ENCODE data around the gene MADD. TPM values are rescaled to one million over a fixed set of nuclear protein-coding genes. Genes with fewer than 3 reads are reported as not detected.
A peak's percentile ranks its signal among the peaks of the same experiment; 100 is the strongest.

The MADD gene
- total RNA-seq, 1 donor from 2014 or later: 52.3 TPM

DNA sequence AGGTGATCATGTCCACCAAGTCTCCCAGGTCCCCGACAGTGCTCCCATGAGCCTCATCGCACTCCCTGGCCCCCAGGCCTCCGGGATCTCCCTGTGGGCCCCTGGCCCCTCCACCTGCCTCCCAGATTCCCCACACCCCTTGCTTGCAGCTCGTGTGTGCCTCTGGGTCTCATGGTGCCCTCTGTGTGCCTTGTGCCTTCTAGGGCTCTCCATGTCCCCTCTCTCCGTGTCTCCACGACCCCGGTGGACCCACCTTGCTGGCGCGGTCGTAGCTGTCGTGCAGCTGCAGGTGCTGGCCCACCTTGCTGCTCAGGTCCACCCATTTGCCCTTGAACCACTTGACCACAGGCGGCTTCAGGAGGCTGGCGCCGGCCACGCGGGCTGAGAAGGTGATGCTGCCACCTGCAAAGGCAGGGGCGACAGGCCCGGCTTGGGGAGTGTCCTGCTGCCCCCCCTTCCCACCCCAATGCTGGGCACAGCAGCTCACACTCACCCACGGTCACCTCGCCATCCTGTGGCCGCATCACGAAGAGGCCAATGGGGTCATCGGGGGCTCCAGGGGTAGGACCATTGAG lies 79.7 kb downstream of the MADD start:
- intact Hi-C loops (cut with DNase I): loop anchor here (10.0 kb wide), 1 partner anchor 175 kb away; the partner anchor contains the start of gene ARFGAP2
- ATAC-seq (no peak), DNase-seq (ENCODE audit: low spot score) (no peak)

DNA sequence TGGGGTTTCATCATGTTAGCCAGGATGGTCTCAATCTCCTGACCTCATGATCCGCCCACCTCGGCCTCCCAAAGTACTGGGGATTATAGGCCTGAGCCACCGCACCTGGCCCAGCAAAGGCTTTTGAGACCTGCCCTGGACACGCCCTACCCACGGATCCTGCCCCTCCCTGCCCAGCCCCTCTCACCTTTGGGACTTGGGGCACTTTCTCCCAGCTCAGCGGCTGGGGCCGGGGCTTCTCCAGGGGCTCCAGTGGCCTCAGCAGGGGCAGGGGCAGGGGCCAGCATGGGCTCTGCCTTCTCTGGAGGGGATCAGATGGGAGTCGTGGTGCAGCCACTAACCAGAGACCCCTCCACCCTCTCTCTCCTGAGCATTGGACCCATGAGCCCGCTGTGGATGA lies 80.4 kb downstream of the MADD start:
- intact Hi-C loops (cut with DNase I): loop anchor here (10.0 kb wide), 1 partner anchor 176 kb away; the partner anchor contains the start of gene ARFGAP2
- ATAC-seq: no peak
- DNase-seq (ENCODE audit: low spot score): no peak

DNA sequence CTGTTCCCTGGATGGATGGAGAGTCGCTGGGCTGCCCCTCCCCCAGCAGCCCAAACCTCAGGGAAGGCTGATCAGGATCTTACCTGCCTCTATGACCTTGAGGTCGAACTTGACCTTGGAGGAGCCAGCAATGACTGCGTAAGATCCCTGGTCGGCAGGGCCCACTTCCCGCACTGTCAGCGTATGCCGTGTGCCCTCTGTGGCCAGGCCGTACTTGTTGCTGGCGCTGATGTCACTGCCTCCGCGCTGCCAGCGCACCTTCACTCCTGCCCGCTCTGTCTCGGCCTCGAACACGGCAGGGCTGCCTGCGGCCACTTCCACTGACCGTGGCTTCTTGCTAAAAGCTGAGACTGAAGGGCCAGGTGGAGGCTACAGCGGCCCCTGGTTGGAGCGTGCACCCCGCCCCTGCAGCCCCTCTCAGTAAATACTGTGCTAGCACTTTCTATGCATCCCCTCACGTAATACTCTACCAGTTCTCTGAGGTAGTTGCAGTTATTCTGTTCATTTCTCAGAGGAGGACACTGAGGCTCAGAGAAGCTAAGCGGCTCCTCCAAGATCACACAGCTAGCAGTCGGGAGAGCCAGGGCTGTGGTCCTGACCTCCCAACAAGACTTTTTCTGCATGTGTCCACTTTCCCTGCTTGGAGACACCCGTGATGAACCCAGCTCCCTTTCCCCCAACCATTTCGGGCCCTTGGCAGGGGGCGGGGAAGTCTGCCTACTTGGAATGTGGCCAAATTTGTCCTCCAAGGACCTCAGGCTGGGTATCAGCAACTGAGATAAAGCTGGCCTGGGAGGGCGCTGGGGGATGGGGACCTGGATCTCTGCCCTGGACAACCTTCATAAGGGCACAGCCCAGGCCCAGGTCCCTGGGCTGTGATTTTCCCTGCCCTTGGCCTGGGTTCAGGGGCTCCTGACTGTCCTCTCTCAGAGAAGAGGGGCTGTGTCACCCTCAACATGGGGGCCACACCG lies 81.5 kb downstream of the MADD start:
- DNase-seq (ENCODE audit: low spot score) (no peak), ATAC-seq (no peak)
- intact Hi-C loops (cut with DNase I): loop anchor here (10.0 kb wide), 1 partner anchor 177 kb away; the partner anchor contains the start of gene ARFGAP2

DNA sequence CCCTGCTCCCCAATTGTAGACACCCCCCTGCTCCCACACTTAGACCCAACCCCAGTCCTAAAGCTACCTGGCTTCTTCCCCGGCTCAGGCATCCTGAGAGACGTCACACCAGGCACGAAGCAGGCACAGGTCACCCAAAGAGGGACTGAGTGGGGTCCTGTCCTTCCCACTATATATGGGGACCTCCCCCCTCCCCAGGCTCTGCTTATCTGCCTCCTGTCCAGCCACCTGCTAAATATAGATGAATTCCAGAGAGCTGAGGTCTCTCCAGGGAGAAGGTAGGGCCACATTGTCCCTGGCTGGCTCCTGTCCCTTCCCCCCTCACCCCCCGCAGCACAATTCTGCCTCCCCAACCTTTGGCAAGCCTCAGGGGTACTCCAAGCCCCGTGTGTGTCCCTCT lies 82.6 kb downstream of the MADD start, which contains the start of gene MYBPC3:
Gene MYBPC3 (minus strand): TSS at position 147 of the 400 bp plus-strand sequence. CDS start 55 bp downstream, at position 92.
- intact Hi-C loops (cut with DNase I): loop anchor here (10.0 kb wide), 1 partner anchor 178 kb away; the partner anchor contains the start of gene ARFGAP2
- ATAC-seq: no peak

DNA sequence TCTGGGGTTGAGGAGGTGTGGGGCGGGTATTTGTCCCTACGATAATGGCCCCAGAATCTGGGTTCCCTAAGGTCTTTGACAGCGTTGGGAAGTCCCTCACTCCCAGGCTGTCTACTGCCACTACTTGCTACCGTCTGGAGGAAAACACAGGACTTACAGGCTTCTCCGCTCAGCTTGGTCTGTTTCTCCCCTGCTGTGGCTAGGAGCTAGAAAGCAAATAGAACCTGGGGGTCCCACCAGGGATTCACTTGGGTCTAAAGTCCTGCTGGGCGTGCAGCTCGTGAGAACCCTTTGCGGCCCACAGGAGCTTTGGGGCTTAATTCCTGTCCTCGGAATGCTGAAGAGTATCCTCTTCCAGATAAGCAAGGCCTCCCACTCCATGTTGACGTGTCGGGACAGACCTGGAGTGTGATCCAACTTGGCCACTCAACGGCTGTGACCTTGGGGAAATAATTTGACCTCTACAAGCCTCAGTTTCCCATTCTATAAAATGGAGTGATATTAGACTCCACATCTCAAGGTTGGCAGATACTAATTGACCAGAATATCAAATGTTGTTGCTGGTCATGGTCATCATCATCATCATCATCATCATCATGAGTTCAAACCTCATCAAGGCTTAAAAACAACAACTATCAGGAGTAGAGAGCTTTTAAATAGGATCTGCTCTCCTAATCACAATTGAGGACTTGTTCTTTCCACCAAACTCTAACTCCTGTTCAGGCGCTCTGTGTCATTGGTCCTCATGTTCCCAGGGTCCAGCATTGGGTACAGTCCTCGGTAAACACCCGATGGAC lies 84.2 kb downstream of the MADD start:
- intact Hi-C loops (cut with DNase I): loop anchor here (10.0 kb wide), 1 partner anchor 179 kb away; the partner anchor contains the start of gene ARFGAP2
- ATAC-seq (no peak), DNase-seq (ENCODE audit: low spot score) (no peak)

More for the DNA sequence above, 82.6 kb downstream of the MADD start, which contains the start of gene MYBPC3:
- DNase-seq (ENCODE audit: low spot score): no peak

DNA sequence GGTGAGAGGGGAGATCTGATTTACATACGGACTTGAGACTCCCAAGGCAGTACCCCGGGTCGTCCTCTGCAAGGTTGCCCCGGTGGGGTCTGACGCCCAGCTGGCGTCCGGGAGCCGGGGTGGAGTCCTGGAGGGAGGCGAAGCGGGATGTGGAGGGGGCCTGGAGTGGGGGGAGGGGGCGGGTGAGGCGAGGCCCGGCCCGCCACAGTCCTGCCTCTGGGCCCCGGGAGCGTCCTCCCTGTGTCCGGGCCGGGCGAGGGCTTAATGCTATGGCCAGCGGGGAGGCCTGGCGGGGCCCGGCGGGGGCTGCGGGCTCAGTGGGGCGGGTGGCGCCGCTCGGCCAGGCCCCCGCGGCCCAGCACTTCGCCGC lies 85.0 kb downstream of the MADD start:
- ATAC-seq (no peak), DNase-seq (ENCODE audit: low spot score) (no peak)
- intact Hi-C loops (cut with DNase I): loop anchor here (10.0 kb wide), 1 partner anchor 180 kb away; the partner anchor contains the start of gene ARFGAP2

DNA sequence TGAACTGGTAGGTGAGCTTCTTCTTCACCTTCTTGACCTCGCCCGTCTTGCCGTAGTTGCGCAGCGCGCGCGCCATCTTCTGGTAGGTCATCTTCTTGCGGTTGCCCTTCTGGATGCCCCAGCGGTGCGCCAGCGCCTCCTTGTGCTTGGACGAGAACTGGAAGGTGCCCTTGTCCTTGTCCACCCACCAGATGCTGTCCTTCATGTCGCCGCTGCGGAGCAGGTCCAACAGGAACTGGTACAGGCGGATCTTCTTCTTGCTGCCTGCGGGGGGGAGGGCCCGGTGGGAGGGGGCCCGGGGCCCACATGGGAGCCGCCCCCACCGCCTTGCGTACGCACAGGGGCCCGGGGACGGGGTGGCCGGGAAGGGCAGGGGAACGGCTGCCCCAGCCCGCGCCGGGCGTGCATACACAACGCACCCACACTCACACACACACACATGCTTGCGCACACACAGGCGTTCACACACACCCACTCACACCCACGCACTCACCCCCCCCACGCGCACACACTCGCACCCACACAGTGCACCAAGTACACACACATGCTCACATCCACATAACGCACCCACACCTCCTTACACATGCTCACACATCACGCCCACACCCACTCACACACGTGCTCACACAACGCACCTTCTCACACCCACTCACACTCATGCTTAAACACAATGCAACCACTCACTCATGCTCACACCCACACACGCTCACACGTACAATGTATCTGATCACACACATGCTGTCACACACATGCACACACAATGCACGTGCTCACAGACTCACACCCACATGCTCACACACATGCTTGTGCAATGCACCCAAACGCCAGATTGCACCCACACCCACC lies 85.6 kb downstream of the MADD start:
- intact Hi-C loops (cut with DNase I): loop anchor here (10.0 kb wide), 1 partner anchor 181 kb away; the partner anchor contains the start of gene ARFGAP2
- peak; percentile 78 for ATAC-seq
- peak; percentile 96 for DNase-seq (ENCODE audit: low spot score)

DNA sequence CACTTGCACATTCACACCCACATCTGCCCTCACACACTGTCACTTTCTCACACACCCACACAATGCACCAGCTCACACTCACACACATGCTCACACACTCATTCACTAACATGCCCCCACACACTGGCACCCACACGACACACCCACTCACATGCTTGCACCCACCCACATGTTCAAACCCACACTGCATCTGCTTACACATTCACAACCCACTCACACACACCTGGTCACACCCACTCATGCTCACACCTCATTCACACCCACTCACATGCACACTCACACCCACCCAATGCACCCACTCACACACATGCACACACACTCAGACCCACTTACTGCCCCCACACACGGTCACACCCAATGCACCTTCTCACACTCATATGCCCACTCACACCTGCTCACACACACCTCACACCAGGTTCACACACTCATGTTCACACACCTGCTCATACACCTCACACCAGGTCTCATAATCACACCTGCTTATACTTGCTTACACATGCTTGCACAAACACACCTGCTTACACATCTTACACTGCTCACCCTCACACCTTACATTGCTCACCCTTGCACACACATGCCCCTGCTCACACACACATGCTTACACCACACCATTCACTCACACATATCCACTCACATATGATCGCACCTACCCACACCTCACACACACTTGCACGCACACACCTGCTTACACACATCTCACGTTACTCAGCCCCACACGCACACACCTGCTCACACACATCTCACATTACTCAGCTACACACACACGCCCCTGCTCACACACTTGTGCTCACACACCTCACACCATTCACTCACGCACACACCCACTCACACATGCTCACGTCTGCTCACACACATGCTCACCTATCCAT lies 86.4 kb downstream of the MADD start:
- DNase-seq (ENCODE audit: low spot score) (no peak), ATAC-seq (no peak)
- intact Hi-C loops (cut with DNase I): loop anchor here (10.0 kb wide), 1 partner anchor 182 kb away; the partner anchor contains the start of gene ARFGAP2

DNA sequence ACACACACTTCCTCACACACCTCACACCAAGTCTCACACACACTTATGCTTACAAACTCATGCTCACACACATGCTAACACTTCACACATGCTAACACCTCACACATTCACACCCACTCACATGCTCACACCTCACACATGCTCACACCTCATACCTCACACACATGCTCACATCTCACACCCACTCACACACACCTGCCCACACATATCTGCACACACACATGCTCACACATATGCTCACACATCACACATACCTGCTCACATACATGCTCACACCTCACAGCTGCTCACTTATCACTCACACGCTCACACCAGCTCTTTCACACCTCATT lies 87.0 kb downstream of the MADD start:
- DNase-seq (ENCODE audit: low spot score): no peak
- ATAC-seq: no peak
- intact Hi-C loops (cut with DNase I): loop anchor here (10.0 kb wide), 1 partner anchor 182 kb away; the partner anchor contains the start of gene ARFGAP2

DNA sequence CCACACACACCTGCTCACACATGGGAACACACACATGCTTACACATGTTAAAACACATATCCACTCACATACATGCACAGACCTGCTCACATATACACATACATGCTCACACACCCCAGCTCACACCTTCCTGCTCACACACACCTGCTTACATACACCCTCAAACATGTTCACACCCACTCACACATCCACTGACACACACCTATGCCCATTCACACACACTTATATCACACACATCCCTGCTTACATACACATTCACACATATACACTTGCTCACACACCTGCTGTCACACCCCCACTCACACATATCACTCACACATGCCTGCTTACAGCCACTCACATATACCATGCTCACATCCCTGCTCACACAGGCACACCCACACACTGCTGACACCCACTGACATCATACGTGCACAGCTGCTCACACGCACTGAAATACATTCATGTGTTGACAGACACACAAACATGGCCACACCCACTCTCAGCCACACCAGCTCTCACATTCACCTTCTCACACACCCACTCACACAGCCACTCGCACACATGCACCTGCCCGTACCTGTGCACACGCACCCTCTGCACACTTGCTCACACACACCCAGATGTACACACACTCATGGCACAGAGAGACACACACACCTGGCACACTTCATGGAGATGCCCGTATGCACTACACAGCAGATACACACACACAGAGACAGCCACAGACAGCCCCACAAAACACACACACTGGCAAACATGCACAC lies 88.2 kb downstream of the MADD start:
- no peak for DNase-seq (ENCODE audit: low spot score)
- intact Hi-C loops (cut with DNase I): loop anchor here (10.0 kb wide), 1 partner anchor 183 kb away; the partner anchor contains the start of gene ARFGAP2

DNA sequence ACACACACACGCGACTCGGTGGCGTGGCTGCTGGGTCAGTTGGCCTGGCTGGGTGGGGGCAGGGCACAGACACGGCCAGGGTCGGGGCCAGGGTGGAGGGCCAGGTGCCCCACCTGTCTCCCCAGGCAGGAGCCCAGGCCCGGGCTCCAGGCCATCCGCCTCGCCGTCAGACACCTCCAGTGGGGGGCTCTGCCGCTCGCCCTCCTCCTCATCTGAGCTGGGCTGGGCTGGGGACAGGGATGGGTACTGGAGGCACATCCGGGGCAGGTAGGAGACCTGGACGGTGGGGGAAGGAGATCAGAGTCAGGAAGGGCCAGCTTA lies 88.8 kb downstream of the MADD start:
- ATAC-seq: no peak
- no peak for DNase-seq (ENCODE audit: low spot score)
- intact Hi-C loops (cut with DNase I): loop anchor here (10.0 kb wide), 1 partner anchor 184 kb away; the partner anchor contains the start of gene ARFGAP2

More for the DNA sequence above, 88.2 kb downstream of the MADD start:
- no peak for ATAC-seq

DNA sequence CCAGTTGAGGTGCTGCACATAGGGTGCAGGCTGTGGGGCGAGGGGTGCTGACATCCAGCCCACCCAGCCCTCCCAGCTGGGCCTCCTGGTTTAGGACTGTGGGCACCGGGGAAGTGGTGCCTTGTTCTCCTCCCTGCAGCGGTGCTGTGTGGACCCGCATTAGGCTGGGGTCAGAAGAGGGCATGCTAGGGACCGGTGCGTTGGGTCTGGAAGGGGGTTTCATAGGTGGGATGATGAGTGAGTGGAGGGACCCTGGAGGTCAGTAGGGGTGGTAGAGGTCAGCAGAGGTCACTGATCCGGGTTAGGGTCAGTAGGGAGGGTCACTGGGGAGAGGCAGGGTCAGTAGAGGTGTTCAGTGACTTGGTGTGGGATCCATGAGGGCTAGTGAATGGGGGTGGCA lies 89.2 kb downstream of the MADD start:
- intact Hi-C loops (cut with DNase I): loop anchor here (10.0 kb wide), 1 partner anchor 184 kb away; the partner anchor contains the start of gene ARFGAP2
- no peak for ATAC-seq
- DNase-seq (ENCODE audit: low spot score): no peak

DNA sequence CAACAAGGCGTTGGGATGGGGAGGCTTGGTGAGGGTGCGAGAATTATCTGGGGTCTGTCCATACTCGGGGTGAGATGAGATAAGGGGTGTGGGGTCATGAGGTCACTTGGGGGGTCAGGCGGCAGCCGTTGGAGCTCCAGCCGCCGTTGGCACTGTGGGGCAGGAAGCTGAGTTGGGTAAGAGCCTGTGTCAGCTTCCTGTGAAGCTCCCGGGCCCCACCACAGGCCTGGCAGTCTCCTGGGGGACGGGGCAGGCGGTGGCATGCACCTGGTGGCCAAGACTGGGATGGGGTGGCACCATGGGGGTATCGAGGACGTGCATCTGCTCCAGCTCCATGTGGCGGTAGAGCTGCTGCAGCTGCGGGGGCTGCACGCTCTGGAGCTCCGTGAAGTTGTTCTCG lies 89.7 kb downstream of the MADD start:
- intact Hi-C loops (cut with DNase I): loop anchor here (10.0 kb wide), 1 partner anchor 185 kb away; the partner anchor contains the start of gene ARFGAP2
- DNase-seq (ENCODE audit: low spot score): no peak
- no peak for ATAC-seq

DNA sequence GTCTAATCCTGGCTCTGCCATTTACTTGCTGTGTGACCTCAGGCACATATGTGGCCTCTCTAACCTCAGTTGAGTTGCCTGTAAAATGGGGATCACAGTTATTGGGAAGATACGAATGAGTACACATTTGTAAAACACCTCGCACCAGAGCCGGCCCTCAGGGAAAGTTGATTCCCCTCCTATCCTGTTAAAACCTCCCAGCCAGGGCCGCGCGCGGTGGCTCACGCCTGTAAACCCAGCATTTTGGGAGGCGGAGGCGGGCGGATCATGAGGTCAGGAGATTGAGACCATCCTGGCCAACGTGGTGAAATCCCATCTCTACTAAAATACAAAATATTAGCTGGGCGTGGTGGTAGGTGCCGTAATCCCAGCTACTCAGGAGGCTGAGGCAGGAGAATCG lies 90.4 kb downstream of the MADD start:
- no peak for ATAC-seq
- no peak for DNase-seq (ENCODE audit: low spot score)
- intact Hi-C loops (cut with DNase I): loop anchor here (10.0 kb wide), 1 partner anchor 1006 kb away; no protein-coding TSS in a partner anchor

DNA sequence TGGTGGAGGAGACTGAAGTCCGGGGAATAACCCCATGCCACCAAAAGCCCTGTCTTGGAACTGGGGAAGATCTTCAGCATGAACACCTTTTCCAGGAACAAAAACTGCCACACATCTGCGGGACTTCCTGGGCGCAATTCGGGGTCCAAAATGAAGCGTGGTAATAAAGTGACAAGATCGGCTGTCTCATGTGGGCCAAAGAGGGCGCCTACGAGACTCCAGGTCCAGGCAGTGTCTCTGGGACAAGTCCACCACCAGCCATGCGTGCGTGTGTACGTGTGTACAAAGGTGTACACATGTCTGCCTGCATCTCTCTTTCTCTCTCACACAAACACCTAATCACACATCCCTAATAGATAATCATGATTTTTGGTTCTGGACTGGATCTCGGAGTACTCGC lies 91.5 kb downstream of the MADD start:
- no peak for DNase-seq (ENCODE audit: low spot score)
- no peak for ATAC-seq
- intact Hi-C loops (cut with DNase I): loop anchor here (10.0 kb wide), 1 partner anchor 1007 kb away; no protein-coding TSS in a partner anchor

DNA sequence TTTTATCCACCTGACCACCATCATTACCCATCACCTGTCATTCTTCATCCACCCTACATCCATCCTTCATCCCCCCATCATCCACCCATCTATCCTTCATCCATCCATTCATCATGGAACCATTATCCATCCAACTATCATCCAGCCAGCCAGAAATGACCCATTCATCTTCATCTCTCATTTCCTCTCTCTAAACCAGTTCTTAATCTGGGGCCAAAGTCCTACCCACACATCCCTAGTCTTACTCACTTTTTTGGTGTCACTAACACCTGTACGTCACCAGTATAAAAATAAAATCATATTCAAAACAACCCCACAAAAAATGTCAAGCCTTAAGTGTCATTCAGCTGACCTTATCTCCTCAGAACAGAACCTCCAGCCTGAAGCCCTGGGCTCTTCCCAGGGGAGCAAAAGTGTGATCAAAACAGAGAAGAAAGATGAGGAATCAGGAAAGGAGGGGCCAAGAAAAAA lies 96.1 kb downstream of the MADD start:
- intact Hi-C loops (cut with DNase I): loop anchor here (10.0 kb wide), 1 partner anchor 1011 kb away; no protein-coding TSS in a partner anchor
- no peak for DNase-seq (ENCODE audit: low spot score)
- ATAC-seq: no peak
